Measurements from ENCODE around the gene ATAD1. TPM values are rescaled to one million over a fixed set of nuclear protein-coding genes. Genes with fewer than 3 reads are reported as not detected.
"Not testable (repeated sequence)": the region's sequence is repeated elsewhere in the genome, so short reads cannot be mapped to it uniquely, and the experiment has no call there.

ATAD1 gene
- total RNA-seq, 1 donor = 43.8 TPM

DNA sequence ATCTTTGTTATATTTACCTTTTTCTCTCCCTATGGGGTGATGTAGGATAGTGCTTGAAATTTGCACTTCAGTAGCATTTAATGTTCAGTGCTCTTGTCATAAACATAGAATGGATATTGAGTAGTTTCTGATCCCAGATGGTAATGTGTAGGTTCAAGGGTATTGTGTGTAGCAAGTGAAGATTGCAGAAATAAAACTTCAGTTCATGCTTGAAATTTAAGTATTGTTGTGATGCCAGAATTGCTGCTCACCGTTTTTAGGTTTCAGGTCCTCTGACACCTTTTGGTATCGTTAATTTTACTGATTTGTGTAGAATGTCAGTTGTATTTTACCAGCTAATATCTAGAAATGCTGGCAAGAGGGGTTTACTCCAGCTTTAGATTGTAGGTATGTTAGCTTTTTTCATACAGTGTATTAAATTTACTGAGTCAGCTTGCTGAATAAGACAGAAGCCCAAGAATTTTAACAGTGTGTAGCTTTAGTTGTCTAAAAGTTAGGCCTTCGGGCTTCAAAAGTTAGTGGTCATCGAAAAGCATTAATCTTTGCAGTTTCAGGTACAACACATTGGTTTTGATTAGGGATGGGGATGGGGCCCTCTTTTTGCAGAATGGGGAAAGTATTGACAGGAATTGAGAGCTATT is 47.3 kb upstream of the ATAD1 start:
- Histone ChIP-seq H3K9me3 (ENCODE audit: low read depth, low read length) (no peaks in the 10 kb centered on the region), H3K4me3 (ENCODE audit: insufficient read depth, low read length) (peak overlapping the region; percentile 96), H3K27me3 (ENCODE audit: insufficient read depth, low read length) (no peaks in the 10 kb centered on the region), H3K4me1 (ENCODE audit: insufficient read depth, low read length) (peaks cover 24% of the 10 kb centered on the region), H3K79me2 (ENCODE audit: insufficient read depth, low read length) (peaks cover 64% of the 10 kb centered on the region), H4K20me1 (ENCODE audit: insufficient read depth, low read length) (peaks cover 44% of the 10 kb centered on the region), H2AFZ (ENCODE audit: low read length) (no peak overlapping the region), H3K27ac (ENCODE audit: low read depth, low read length) (peak overlapping the region; percentile 71), H3K36me3 (ENCODE audit: insufficient read depth, low read length) (no peaks in the 10 kb centered on the region), H3K4me2 (ENCODE audit: insufficient read depth, low read length) (peak overlapping the region; percentile 92)
- peak; percentile 52 for DNase-seq (ENCODE audit: insufficient read length, low spot score, missing footprints)
- TF ChIP-seq, protein P1, sequence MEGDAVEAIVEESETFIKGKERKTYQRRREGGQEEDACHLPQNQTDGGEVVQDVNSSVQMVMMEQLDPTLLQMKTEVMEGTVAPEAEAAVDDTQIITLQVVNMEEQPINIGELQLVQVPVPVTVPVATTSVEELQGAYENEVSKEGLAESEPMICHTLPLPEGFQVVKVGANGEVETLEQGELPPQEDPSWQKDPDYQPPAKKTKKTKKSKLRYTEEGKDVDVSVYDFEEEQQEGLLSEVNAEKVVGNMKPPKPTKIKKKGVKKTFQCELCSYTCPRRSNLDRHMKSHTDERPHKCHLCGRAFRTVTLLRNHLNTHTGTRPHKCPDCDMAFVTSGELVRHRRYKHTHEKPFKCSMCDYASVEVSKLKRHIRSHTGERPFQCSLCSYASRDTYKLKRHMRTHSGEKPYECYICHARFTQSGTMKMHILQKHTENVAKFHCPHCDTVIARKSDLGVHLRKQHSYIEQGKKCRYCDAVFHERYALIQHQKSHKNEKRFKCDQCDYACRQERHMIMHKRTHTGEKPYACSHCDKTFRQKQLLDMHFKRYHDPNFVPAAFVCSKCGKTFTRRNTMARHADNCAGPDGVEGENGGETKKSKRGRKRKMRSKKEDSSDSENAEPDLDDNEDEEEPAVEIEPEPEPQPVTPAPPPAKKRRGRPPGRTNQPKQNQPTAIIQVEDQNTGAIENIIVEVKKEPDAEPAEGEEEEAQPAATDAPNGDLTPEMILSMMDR (IDR thresholded peaks at IDR 0.05; ENCODE audit: extremely low read depth, low read depth, low read length) = no peak

DNA sequence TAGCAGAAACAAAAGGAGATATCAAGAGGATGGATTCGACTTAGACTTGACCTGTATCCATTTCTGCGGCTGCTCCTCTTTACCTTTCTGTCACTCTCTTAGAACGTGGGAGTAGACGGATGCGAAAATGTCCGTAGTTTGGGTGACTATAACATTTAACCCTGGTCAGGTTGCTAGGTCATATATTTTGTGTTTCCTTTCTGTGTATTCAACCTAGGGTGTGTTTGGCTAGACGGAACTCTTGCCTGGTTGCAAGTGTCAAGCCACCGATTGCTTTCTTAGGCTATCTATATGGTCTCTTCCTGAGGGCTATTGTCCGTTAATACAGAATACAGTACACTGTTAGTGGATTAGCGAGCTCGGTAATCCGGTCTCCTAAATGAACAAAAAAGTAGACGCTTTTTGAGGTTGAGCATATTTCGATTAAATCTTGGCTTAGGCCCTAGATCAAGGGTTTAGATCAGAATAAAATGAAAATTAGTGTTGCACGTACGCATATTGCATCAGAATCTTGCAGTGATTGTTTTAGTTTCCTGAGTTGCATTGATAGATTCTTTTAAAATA is 46.6 kb upstream of the ATAD1 start:
- Histone ChIP-seq H3K9me3 (ENCODE audit: low read depth, low read length) (no peaks in the 10 kb centered on the region), H3K36me3 (ENCODE audit: insufficient read depth, low read length) (no peaks in the 10 kb centered on the region), H3K27ac (ENCODE audit: low read depth, low read length) (peak overlapping the region; percentile 71), H3K79me2 (ENCODE audit: insufficient read depth, low read length) (peaks cover 56% of the 10 kb centered on the region), H3K4me3 (ENCODE audit: insufficient read depth, low read length) (peak overlapping the region; percentile 96), H4K20me1 (ENCODE audit: insufficient read depth, low read length) (peaks cover 44% of the 10 kb centered on the region), H3K4me2 (ENCODE audit: insufficient read depth, low read length) (peak overlapping the region; percentile 92), H2AFZ (ENCODE audit: low read length) (no peak overlapping the region), H3K4me1 (ENCODE audit: insufficient read depth, low read length) (peaks cover 26% of the 10 kb centered on the region), H3K27me3 (ENCODE audit: insufficient read depth, low read length) (no peaks in the 10 kb centered on the region)
- TF ChIP-seq, protein P1 (IDR thresholded peaks at IDR 0.05; ENCODE audit: extremely low read depth, low read depth, low read length) = no peak
- DNase-seq (ENCODE audit: insufficient read length, low spot score, missing footprints) = peak; percentile 62

DNA sequence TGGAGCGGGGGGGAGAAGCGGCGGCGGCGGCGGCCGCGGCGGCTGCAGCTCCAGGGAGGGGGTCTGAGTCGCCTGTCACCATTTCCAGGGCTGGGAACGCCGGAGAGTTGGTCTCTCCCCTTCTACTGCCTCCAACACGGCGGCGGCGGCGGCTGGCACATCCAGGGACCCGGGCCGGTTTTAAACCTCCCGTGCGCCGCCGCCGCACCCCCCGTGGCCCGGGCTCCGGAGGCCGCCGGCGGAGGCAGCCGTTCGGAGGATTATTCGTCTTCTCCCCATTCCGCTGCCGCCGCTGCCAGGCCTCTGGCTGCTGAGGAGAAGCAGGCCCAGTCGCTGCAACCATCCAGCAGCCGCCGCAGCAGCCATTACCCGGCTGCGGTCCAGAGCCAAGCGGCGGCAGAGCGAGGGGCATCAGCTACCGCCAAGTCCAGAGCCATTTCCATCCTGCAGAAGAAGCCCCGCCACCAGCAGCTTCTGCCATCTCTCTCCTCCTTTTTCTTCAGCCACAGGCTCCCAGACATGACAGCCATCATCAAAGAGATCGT is 46.0 kb upstream of the ATAD1 start:
- peak overlapping the region; percentile 81 for H3K27ac ChIP-seq (ENCODE audit: low read depth, low read length)
- H3K27me3 ChIP-seq (ENCODE audit: insufficient read depth, low read length); H2AFZ ChIP-seq (ENCODE audit: low read length); H3K9me3 ChIP-seq (ENCODE audit: low read depth, low read length); H3K36me3 ChIP-seq (ENCODE audit: insufficient read depth, low read length): not testable (repeated sequence)
- peak overlapping the region; percentile 92 for H3K4me2 ChIP-seq (ENCODE audit: insufficient read depth, low read length)
- peak; percentile 1 for DNase-seq (ENCODE audit: insufficient read length, low spot score, missing footprints)
- H3K4me3 ChIP-seq (ENCODE audit: insufficient read depth, low read length) = peak overlapping the region; percentile 96
- peaks cover 40% of the 10 kb centered on the region for H4K20me1 ChIP-seq (ENCODE audit: insufficient read depth, low read length)
- H3K4me1 ChIP-seq (ENCODE audit: insufficient read depth, low read length) = peaks cover 26% of the 10 kb centered on the region
- peaks cover 50% of the 10 kb centered on the region for H3K79me2 ChIP-seq (ENCODE audit: insufficient read depth, low read length)

DNA sequence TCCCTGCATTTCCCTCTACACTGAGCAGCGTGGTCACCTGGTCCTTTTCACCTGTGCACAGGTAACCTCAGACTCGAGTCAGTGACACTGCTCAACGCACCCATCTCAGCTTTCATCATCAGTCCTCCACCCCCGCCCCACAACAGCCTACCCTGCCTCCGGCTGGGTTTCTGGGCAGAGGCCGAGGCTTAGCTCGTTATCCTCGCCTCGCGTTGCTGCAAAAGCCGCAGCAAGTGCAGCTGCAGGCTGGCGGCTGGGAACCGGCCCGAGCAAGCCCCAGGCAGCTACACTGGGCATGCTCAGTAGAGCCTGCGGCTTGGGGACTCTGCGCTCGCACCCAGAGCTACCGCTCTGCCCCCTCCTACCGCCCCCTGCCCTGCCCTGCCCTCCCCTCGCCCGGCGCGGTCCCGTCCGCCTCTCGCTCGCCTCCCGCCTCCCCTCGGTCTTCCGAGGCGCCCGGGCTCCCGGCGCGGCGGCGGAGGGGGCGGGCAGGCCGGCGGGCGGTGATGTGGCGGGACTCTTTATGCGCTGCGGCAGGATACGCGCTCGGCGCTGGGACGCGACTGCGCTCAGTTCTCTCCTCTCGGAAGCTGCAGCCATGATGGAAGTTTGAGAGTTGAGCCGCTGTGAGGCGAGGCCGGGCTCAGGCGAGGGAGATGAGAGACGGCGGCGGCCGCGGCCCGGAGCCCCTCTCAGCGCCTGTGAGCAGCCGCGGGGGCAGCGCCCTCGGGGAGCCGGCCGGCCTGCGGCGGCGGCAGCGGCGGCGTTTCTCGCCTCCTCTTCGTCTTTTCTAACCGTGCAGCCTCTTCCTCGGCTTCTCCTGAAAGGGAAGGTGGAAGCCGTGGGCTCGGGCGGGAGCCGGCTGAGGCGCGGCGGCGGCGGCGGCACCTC is 45.3 kb upstream of the ATAD1 start, which contains the start of the genes KLLN and PTEN:
KLLN (minus strand) TSS at position 481 of the 891 bp plus-strand sequence. CDS start 1,046 bp downstream, outside the sequence.
PTEN (plus strand) TSS at position 573 of the 891 bp plus-strand sequence. CDS start 845 bp downstream, outside the sequence.
- Histone ChIP-seq H4K20me1 (ENCODE audit: insufficient read depth, low read length) (peaks cover 34% of the 10 kb centered on the region), H3K4me3 (ENCODE audit: insufficient read depth, low read length) (peak within 1 kb of the TSS; percentile 96), H3K79me2 (ENCODE audit: insufficient read depth, low read length) (peaks cover 43% of the 10 kb centered on the region), H3K27ac (ENCODE audit: low read depth, low read length) (peak within 1 kb of the TSS; percentile 81), H3K36me3 (ENCODE audit: insufficient read depth, low read length) (no peaks in the 10 kb centered on the region), H3K9me3 (ENCODE audit: low read depth, low read length) (no peaks in the 10 kb centered on the region), H3K4me1 (ENCODE audit: insufficient read depth, low read length) (peaks cover 20% of the 10 kb centered on the region), H3K4me2 (ENCODE audit: insufficient read depth, low read length) (peak within 1 kb of the TSS; percentile 92), H3K27me3 (ENCODE audit: insufficient read depth, low read length) (no peaks in the 10 kb centered on the region), H2AFZ (ENCODE audit: low read length) (peak within 1 kb of the TSS; percentile 85)
- peak; percentile 96 for DNase-seq (ENCODE audit: insufficient read length, low spot score, missing footprints)
- TF ChIP-seq, protein P1 (IDR thresholded peaks at IDR 0.05; ENCODE audit: extremely low read depth, low read depth, low read length) = no peak

Measured in osteoblast (primary cell).